Measurements from ENCODE around the gene NEDD9.

Gene NEDD9

GRCh38 chr6:11217360-11218101 is 14.9 kb downstream of the NEDD9 start:
- no peak for DNase-seq (ENCODE audit: low spot score)

GRCh38 chr6:11215773-11216172 is 16.7 kb downstream of the NEDD9 start:
- DNase-seq (ENCODE audit: low spot score): no peak

- no peak for DNase-seq (ENCODE audit: low spot score)
Measured at GRCh38 chr6:11214901-11215300, 17.6 kb downstream of the NEDD9 start.

- DNase-seq (ENCODE audit: low spot score): no peak
Measured at GRCh38 chr6:11214084-11214833, 18.2 kb downstream of the NEDD9 start.

GRCh38 chr6:11213422-11214021 is 18.9 kb downstream of the NEDD9 start:
- DNase-seq (ENCODE audit: low spot score): no peak

- no peak for DNase-seq (ENCODE audit: low spot score)
Measured at GRCh38 chr6:11212664-11213063, 19.8 kb downstream of the NEDD9 start.

GRCh38 chr6:11211254-11211653 is 21.2 kb downstream of the NEDD9 start:
- no peak for DNase-seq (ENCODE audit: low spot score)

GRCh38 chr6:11210386-11211138 is 21.9 kb downstream of the NEDD9 start:
- DNase-seq (ENCODE audit: low spot score): no peak

GRCh38 chr6:11209906-11210305 is 22.6 kb downstream of the NEDD9 start:
- no peak for DNase-seq (ENCODE audit: low spot score)

- no peak for DNase-seq (ENCODE audit: low spot score)
Measured at GRCh38 chr6:11209369-11209768, 23.1 kb downstream of the NEDD9 start.

GRCh38 chr6:11208854-11209253 is 23.6 kb downstream of the NEDD9 start:
- no peak for DNase-seq (ENCODE audit: low spot score)

GRCh38 chr6:11208267-11208666 is 24.2 kb downstream of the NEDD9 start:
- DNase-seq (ENCODE audit: low spot score): no peak

GRCh38 chr6:11207199-11207968 is 25.1 kb downstream of the NEDD9 start:
- DNase-seq (ENCODE audit: low spot score): peak; percentile 23

GRCh38 chr6:11206576-11206975 is 25.9 kb downstream of the NEDD9 start:
- no peak for DNase-seq (ENCODE audit: low spot score)

GRCh38 chr6:11204794-11205366 is 27.6 kb downstream of the NEDD9 start:
- no peak for DNase-seq (ENCODE audit: low spot score)

- DNase-seq (ENCODE audit: low spot score): no peak
Measured at GRCh38 chr6:11204005-11204399, 28.5 kb downstream of the NEDD9 start.

GRCh38 chr6:11203306-11204004 is 29.0 kb downstream of the NEDD9 start:
- no peak for DNase-seq (ENCODE audit: low spot score)

- DNase-seq (ENCODE audit: low spot score): peak; percentile 53
Measured at GRCh38 chr6:11202513-11203305, 29.8 kb downstream of the NEDD9 start.

GRCh38 chr6:11201772-11202512 is 30.5 kb downstream of the NEDD9 start:
- peak; percentile 22 for DNase-seq (ENCODE audit: low spot score)

All from HuH-7 (cell line).